Measurements from ENCODE around the gene DNAH14. TPM values are rescaled to one million over a fixed set of nuclear protein-coding genes. Genes with fewer than 3 reads are reported as not detected.
"Not testable (repeated sequence)": the region's sequence is repeated elsewhere in the genome, so short reads cannot be mapped to it uniquely, and the experiment has no call there.

DNAH14 gene
- total RNA-seq, 1 donor from 2014 or later, result 17.4 TPM

DNA sequence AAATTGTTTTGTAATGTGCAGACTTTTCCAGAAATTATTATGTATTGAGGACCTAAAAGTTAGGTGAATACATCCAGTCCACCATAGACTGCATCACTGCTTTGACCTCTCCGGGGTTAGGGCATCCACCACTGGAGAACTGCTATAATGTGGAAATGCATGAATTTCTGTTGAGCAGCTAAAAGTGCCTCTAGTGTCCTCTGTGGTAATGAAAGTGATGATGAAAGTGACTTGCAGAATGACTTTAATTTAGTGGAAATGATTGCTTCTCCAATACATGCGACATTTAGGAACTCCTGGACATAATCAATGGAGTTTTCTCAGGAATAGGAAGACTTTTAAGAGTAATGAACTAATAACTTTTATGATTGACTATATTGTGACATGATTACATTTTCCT lies 327.6 kb downstream of the DNAH14 start:
- no peak for DNase-seq

DNA sequence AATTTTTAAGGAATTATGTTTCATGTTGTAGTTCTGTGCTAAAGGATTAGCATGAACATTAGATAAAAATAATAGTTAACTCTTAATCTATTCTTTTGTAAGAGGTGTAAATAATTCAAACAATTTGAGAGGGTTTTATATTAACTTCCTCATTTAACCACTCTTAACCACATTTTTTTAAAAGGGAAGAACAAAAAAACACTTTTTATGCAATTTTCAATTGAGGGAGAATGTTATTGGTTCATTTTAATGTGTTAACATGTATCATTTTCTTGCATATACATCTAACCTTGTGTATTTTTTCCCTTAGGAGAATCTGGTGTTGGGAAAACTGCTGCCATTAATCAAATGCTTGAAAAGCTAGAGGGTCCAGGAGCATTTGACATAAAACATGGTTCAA lies 329.3 kb downstream of the DNAH14 start:
- no peak for DNase-seq

DNA sequence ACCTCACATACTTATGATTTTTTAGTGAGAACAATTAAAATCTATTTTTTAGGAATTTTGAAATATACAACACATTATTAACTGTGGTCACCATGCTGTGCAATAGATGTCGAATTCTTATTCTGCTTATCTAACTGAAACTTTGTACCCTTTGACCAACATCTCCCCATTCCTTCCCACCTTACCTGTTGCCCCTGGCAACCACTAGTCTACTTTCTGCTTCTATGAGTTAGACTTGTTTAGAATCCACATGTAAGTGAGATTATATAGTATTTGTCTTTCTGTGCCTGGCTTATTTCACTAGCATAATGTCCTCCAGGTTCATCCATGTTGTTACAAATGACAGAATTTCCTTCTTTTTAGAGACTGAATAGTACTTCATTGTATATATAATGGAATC lies 330.1 kb downstream of the DNAH14 start:
- no peak for DNase-seq

DNA sequence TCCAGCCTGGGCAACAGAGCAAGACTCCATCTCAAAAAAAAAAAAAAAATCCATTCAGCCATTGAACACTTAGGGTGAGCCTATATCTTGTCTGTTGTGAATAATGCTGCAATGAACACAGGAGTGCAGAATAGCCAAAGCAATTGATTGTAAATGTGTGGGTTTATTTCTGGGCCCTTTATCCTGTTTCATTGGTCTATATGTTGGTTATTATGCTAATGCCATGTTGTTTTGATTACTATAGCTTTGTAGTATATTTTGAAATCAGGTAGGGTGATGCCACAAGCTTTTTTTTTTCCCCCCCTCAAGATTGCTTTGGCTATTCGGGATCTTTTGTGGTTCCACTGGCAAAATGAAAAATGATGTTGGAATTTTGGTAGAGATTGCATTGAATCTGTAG lies 330.8 kb downstream of the DNAH14 start:
- DNase-seq, result no peak

DNA sequence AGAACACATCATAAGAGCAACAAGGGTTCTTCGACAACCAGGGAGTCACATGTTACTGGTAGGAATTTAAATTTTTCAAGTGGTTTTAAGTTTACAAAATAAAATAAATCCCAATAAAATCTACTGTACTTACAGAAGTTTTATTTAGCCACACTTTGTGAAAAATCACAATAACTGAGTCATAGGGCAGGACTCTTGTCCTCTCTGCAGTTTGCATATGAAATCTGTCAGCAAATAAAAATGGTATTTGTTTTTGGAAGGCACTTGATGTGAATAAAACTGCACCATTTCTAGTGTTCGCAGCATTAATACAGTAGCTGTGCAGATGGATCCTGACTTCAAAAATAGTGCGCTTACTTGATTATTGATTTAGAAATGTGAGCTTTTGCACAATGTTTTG lies 348.0 kb downstream of the DNAH14 start:
- no peak for DNase-seq

DNA sequence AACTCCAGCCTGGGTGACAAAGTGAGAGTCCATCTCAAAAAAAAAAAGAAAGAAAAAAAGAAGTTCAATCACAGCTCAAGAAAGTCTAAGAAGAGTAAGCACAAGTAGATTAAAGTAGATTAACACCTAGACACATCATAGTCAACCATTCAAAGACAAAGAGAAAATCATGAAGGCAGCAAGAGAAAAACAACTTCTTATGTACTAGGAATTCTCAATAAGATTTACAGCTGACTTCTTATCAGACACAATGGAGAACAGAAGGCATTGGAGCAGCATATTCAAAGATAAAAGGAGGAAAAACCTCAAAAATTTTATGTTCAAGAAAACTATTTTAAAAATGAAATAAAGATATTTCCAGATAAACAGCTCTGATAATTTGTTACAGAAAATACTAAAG lies 351.1 kb downstream of the DNAH14 start:
- no peak for DNase-seq

DNA sequence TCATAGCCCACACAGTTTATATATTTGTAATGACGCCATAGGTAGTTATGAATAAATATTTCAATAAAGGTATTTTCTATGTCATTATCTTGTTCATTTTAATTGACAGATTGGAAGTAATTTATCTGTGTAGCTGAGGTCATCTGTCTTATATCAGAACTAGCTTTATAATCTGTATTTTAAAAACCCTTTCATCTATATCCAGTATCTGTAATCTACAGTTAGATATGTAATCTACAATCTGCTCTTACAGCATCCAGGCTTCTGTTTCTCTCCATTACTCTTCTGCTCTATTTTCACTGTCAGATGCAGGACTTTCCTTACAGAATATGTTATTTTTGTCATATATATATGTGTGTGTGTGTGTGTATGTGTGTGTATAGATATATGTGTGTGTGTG lies 360.8 kb downstream of the DNAH14 start:
- no peak for DNase-seq

DNA sequence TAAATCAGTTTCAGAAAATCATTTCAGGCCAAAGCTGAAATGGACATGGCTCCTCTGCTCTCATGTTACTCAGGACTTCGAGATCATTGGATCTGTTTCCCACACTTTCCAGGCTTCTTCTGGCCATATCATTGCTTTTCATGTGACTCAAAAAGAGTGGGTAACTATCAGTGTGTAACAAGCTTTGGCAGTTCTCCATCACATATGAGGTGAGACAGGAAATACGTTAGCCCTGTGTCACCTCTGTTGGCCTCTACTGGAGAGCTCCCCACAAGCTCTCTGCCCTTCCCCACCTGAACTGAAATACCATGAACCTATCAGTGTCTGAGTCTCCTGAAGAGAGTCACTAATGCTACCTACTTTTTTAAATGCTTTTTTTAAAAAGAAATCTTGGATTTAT lies 370.1 kb downstream of the DNAH14 start:
- DNase-seq, result no peak

DNA sequence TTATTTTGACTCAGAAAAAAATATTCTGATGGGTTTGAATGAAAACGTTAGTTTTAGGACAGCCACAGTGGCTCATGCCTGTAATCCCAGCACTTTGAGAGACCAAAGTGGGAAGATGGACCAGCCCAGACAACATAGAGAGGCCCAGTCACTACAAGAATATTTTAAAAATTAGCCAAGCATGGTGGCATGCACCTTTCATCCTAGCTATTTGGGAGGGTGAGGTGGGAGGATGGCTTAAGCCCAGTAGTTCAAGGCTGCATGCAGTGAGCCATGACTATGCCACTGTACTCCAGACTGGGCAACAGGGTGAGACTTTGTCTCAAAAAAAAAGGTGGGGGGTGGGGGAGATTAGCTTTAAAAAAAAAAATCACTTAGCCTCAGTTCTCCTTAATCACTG lies 370.9 kb downstream of the DNAH14 start:
- no peak for DNase-seq

DNA sequence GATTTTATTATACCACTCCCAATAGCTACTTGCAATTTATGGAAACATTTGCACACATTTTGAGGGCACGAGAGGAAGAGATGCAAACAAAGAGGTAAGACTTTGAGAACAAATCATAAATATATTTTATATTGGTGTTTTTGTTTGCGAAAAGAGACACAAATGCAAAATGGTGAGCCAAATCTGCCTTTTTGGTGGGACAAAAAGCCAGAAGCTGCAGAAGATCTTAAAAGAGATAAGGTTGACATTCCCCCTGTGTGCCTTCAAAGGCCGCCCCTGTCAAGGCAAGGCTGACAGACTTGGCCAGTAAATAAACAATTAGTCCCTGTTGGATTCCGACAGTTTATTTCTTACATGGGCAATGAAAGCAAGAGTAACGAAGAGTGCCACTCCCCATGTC lies 375.5 kb downstream of the DNAH14 start:
- no peak for DNase-seq

DNA sequence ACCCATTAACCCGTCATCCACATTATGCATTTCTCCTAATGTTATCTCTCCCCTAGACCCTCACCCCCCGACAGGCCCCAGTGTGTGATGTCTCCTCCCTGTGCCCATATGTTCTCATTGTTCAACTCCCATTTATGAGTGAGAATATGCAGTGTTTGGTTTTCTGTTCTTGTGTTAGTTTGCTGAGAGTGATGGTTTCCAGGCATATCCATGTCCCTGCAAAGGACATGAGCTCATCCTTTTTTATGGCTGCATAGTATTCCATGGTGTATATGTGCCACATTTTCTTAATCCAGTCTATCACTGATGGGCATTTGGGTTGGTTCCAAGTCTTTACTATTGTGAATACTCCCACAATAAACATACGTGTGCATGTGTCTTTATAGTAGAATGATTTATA lies 381.1 kb downstream of the DNAH14 start:
- not testable (repeated sequence) for DNase-seq

DNA sequence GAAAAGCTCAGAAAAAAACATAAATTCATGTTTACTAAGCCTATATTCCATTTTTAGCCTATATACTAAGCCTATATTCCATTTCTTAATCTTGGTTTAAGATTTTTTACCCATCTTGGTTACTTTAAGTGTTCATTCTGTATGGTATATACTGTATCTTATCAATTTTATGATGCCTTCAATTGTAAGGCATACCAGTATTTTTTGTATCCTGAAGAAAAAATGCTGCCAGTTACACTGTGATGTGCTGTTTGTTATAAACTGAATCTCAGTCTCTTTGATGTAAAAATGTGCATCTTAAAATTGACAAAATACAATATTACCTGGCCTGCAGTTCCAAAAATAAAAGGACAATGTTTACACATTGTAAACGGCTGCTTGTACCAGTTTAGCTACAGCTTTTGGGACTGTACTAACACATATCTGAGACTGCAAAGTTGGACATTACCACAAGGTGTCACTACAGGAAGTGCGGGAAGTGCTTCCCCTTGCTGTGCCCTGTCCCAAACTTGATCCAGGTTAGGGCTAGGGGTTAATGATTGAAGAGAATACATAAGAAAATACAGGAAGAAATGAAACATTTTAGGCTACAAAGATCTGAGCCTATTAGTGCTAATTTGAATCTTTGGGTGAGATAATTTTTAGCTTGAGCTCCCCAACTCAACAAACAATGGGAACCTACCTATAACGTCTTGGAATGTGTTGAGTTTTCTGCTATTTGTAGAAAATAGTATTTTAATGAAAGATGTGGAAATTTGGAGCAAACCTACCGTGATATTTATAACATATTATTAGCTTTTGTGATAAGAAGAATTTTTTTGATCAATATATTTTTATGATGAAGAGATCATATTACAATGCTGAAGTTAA lies 389.5 kb downstream of the DNAH14 start:
- peak; percentile 9 for DNase-seq

DNA sequence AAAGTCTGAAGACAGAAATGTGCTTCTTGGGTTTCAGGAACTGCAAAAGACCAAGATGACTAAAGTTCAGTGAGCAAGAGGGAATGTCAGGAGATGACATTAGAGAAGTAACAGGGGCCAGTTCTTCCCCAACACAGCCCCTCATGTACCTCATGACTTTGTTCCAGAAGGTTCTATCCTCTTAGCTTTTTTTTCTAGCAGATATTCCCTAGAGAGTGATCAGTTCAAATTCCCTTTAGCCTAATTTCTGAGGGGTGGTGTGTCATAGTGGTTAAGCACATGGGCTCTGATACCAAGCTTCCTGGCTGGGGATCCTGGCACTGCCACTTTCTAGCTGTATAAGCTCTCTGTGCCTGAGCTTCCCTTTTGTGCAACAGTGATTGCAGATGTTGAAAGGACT lies 390.4 kb downstream of the DNAH14 start:
- no peak for DNase-seq

DNA sequence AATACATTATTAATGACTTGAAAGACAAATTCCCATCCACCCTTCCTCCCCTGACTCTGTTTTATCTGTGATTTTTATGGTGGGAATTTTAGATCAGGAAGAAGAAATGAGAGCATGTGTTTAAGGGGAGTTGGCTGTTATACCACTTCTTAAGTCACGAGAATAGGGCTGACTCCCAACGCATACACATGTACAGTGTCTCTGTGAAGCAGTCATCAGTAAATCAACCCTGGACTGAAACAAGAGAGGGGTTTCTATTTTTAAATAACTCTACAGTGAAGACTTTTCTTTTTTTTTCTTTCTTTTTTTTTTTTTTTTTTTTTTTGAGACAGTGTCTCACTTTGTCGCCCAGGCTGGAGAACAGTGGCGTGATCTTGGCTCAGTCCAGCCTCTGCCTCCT lies 392.3 kb downstream of the DNAH14 start:
- DNase-seq, result no peak

DNA sequence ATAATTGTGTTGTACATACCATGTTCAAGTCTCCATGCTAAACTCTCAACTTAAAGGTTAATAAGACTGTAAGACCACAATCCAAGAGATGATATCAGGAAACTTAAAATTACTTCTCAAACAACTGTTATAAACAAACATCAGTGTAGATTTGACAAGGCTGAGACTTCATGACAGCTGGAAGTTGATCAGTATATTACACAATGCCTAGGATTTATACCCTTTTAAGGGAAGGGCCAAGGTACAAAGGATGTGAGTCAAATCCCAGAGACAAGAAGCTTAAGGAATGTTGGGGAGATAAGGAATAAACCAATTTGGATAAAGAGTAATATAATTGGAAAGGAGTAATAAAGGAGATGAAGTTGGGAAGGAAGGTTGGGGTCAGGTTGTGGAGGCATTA lies 399.6 kb downstream of the DNAH14 start:
- no peak for DNase-seq

DNA sequence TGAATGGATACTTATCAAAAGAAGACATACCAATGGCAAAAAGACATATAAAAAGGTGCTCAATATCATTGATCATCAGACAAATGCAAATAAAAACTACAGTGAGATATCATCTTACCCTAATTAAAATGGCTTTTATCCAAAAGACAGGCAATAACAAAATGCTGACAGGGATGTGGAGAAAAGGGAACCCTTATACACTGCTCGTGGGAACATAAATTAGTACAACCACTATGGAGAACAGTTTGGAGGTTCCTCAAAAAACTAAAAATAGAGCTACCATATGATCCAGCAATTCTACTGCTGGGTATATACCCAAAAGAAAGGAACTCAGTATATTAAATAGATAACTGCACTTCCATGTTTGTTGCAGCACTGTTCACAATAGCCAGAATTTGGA lies 400.5 kb downstream of the DNAH14 start:
- not testable (repeated sequence) for DNase-seq

DNA sequence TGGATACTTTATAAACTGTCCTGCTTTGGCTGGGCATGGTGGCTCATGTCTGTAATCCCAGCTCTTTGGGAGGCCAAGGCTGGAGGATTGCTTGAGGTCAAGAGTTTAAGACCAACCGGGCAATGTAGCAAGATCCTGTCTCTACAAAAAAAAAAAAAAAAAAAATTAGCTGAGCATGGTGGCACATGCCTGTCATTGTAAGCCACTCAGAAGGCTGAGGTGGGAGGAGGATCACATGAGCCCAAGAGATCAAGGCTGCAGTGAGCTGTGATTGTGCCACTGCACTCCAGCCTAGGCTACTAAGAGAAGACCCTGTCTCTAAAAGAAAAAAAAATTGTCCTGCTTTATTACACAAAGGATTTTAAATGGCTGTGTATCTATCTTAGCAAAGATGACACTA lies 403.2 kb downstream of the DNAH14 start:
- no peak for DNase-seq

DNA sequence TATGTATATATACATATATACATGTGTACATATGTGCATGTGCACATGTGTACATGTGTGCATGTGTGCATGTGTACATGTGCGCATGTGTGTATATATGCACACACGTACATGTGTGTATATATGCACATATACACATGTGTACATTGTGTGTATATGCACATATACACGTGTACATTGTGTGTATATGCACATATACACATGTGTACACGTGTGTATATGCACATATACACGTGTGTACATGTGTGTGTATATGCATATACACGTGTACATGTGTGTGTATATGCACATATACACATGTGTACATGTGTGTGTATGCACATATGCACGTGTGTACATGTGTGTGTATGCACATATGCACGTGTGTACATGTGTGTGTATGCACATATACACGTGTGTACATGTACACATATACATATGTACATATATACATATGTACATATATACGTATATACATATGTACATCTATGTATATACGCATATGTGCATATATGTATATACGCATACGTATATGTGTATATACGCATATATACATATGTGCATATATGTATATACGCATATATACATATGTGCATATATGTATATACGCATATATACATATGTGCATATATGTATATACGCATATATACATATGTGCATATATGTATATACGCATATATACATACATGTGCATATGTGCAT lies 405.8 kb downstream of the DNAH14 start:
- DNase-seq, result not testable (repeated sequence)

DNA sequence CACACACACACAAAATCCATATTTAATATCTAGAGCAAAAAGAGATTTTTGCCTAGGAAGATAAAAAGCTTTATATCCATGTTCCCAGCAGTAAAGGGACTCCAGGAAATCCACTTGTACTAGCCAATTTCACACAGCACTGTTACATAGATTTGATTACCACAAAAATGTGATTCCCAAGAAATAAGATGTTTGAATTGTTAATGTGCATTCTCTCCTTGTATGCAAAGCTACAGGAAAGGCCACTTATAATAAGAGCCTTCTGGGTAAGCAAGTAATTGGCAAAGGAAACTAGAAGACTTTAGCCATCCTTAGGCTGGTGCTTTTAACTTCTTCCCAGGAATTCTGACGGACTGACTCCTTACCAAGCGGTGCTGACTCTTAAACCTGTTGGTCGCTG lies 409.1 kb downstream of the DNAH14 start:
- no peak for DNase-seq

DNA sequence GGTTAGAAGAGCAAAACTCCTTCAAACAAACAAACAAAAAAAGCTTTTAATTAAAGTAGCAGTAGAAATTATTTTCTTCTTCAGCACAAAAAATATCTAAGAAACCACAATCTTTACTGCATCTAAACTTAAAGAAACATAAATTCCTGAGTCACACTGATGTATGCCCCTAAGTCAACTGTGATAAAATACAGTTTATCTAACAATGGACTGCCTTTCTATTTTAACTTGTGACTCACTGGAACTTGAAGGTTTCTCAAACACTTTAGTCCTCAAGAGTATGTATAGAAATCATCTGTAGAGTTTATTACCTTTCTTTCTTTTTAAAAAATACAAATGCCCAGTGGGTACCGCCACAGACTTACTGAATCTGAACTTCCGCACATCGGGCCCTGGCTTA lies 412.2 kb downstream of the DNAH14 start:
- DNase-seq, result no peak

DNA sequence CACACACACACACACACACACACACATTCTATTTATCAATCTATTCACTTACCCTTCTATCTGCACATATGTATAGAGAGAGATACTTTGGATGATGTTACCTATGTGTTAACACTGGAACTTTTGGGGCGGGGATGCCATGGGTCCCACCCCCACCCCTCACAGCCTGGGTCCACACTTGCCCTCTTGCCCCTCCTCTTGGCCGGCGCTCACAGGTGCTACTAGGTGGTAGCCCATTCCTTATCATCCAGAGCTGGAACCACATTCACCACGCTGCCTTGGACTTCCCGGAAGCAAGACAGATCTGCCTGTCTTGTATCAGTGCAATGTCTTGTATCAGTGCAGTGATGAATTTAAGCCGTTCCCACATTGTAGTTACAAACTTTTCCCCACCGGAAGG lies 413.2 kb downstream of the DNAH14 start:
- DNase-seq, result no peak

DNA sequence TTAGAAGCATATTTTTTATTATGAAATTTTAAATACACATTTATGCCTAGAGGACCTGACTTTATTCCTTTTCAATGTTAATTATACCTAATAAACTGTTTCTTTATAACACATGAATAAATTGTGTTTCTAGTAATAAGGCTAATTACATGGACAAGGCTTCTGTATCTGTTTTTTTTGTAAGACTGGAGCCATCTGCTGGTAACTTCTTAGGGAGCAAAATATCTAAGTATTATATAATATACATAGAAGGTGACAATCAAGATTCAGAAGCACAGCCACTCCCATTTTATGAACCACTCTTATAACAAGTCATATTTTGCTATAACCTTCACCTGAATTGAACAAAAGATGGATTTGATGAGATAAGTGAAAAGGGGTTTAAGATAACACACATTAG lies 414.1 kb downstream of the DNAH14 start:
- no peak for DNase-seq

DNA sequence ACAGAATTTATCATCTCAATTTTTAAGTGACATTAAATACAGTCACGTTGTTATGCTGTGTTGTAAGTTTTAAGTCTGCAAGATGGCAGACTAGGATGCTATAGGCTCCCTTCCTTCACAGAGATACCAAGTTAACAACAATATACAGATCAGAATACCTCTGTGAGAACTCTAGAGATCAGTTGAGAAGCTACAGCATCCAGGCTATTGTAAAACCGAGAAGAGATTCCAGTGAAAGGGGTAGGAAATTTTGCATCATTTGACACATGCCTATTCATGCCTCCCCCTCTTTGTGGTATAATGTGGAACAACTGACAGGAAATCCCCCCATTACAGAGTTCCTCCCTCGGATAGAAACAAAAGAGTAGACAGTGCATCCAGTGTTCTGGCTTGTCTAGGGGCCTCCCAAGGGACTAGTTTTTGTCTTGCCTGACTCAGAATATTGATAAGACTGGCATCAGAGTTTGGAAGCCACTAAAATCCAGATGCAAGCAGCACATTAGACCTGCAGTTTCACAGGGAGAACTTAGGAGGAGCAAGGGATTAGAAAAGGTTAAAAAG lies 417.7 kb downstream of the DNAH14 start:
- no peak for DNase-seq

DNA sequence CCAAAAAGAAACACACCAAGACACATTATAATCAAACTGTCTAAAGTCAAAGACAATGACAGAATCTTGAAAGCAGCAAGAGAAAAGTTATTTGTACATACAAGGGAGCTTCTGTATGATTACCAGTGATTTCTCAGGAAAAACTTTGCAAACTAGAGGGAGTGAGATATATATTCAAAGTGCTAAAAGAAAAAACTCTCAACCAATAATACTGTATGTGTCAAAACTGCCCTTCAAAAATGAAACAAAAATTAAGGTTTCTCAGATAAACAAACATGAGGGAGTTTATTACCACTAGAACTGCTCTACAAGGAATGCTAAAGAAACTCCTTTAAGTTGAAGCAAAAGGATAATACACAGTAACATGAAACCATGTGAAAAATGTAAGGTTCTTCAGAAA lies 418.9 kb downstream of the DNAH14 start:
- DNase-seq, result no peak

All from skin of body (tissue), 2 donors.